Spleen (tissue), 7 donors: Measurements from ENCODE around the gene R3HDM1.

Experiments
- POLR2A ChIP-seq, 3 donors: fragments of 450-650 bp; IDR thresholded peaks; one replicate each; pipeline ENCODE4 v1.5.1; 2017; ENCODE audit warnings: antibody characterized with exemption in 3 of 3, mild to moderate bottlenecking in 1 of 3
- POLR2AphosphoS5 ChIP-seq, 3 donors: sonication (generic); formaldehyde crosslinking; IDR thresholded peaks; one replicate each; pipeline ENCODE4 v1.5.1; 2017; ENCODE audit warnings: antibody characterized with exemption in 3 of 3
- TF ChIP-seq, protein P1 (sequence below), 11 experiments: fragments of 200-600 bp in 7 of 11; fragments of 450-650 bp in 4 of 11; sonication (generic) in 4 of 11; IDR thresholded peaks in 8 of 11; conservative IDR thresholded peaks in 3 of 11; 1 replicate in 7 of 11; 2 replicates in 4 of 11; pipeline versions ENCODE4 v1.4.0 to v1.8.0; 2016 to 2021; ENCODE audit warnings: antibody characterized with exemption in 11 of 11, inconsistent platforms in 4 of 11, mild to moderate bottlenecking in 1 of 11
- donor health status: DM: no; HTN: no; CAD: no; lungs with moderate emphysema.
- donor health status: DM: no; HTN: no; CAD: no.
- donor health status: DM: no; HTN: no; CAD: no.

DNA sequence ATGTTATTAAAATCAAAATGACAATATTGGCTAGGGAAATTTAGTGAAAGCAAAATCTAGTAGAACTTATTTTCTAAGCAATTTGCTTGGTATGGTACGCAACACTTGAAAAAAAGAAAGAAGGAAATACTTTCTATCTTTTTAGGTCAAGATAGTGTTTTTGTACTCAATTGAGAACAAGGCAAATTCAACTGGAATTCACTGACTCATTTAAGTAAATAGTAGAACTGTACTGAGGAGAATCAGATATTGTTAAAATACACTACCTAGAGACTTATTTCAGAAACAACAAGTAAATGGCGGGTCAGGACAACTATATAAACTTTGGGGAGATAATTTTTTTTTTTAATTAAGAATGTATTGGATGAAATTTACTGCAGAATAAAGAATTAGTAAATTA lies 19.2 kb upstream of the R3HDM1 start:
- TF ChIP-seq, protein P1, sequence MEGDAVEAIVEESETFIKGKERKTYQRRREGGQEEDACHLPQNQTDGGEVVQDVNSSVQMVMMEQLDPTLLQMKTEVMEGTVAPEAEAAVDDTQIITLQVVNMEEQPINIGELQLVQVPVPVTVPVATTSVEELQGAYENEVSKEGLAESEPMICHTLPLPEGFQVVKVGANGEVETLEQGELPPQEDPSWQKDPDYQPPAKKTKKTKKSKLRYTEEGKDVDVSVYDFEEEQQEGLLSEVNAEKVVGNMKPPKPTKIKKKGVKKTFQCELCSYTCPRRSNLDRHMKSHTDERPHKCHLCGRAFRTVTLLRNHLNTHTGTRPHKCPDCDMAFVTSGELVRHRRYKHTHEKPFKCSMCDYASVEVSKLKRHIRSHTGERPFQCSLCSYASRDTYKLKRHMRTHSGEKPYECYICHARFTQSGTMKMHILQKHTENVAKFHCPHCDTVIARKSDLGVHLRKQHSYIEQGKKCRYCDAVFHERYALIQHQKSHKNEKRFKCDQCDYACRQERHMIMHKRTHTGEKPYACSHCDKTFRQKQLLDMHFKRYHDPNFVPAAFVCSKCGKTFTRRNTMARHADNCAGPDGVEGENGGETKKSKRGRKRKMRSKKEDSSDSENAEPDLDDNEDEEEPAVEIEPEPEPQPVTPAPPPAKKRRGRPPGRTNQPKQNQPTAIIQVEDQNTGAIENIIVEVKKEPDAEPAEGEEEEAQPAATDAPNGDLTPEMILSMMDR (IDR thresholded peaks at IDR 0.05 in 8 of 11, conservative IDR thresholded peaks at IDR 0.05 in 3 of 11): no peak
- TF ChIP-seq POLR2A (IDR thresholded peaks at IDR 0.05): no peak
- no peak for TF ChIP-seq POLR2AphosphoS5 (IDR thresholded peaks at IDR 0.05)
